ENCODE data around the gene SLC35B1. TPM values are rescaled to one million over a fixed set of nuclear protein-coding genes. Genes with fewer than 3 reads are reported as not detected.
A peak's percentile ranks its signal among the peaks of the same experiment; 100 is the strongest.

SLC35B1 gene
- total and polyA plus RNA-seq, 8 donors, result 16.5 to 62.5 (median 29.1) TPM

GRCh38 chr17:49747632-49748031 is 39.9 kb upstream of the SLC35B1 start:
- Histone ChIP-seq H3K27ac (no peak overlapping the region), H3K4me3 (no peak overlapping the region), H3K36me3 (no peaks in the 10 kb centered on the region), H3K4me1 (peaks cover 0 to 3% (median 0%) of the 10 kb centered on the region in 3 donors), H3K27me3 (no peaks in the 10 kb centered on the region), H3K9me3 (no peaks in the 10 kb centered on the region)
- FAIRE-seq (no peak), DNase-seq (no peak), ATAC-seq (no peak)
- no peak for TF ChIP-seq CTCF (IDR thresholded peaks at IDR 0.05)
- WGBS, 2 donors, result 88 to 90% methylated on average over 1 of the region's 1 CpG
- intact Hi-C loops (cut with DNase I), result no loop called here

GRCh38 chr17:49746791-49747490 is 39.2 kb upstream of the SLC35B1 start:
- H3K9me3 ChIP-seq, result no peaks in the 10 kb centered on the region
- FAIRE-seq (no peak), DNase-seq (no peak), ATAC-seq (peak in 2 of 4 donors; percentile 33 to 51)
- intact Hi-C loops (cut with DNase I), result no loop called here
- no peaks in the 10 kb centered on the region for H3K27me3 ChIP-seq
- H3K4me1 ChIP-seq, result peaks cover 0 to 5% (median 3%) of the 10 kb centered on the region in 3 donors
- no peak for TF ChIP-seq CTCF (IDR thresholded peaks at IDR 0.05)
- no peak overlapping the region for H3K4me3 ChIP-seq
- H3K36me3 ChIP-seq, result no peaks in the 10 kb centered on the region
- 83 to 86% methylated on average over 5 of the region's 5 CpGs for WGBS, 2 donors
- no peak overlapping the region for H3K27ac ChIP-seq

DNA sequence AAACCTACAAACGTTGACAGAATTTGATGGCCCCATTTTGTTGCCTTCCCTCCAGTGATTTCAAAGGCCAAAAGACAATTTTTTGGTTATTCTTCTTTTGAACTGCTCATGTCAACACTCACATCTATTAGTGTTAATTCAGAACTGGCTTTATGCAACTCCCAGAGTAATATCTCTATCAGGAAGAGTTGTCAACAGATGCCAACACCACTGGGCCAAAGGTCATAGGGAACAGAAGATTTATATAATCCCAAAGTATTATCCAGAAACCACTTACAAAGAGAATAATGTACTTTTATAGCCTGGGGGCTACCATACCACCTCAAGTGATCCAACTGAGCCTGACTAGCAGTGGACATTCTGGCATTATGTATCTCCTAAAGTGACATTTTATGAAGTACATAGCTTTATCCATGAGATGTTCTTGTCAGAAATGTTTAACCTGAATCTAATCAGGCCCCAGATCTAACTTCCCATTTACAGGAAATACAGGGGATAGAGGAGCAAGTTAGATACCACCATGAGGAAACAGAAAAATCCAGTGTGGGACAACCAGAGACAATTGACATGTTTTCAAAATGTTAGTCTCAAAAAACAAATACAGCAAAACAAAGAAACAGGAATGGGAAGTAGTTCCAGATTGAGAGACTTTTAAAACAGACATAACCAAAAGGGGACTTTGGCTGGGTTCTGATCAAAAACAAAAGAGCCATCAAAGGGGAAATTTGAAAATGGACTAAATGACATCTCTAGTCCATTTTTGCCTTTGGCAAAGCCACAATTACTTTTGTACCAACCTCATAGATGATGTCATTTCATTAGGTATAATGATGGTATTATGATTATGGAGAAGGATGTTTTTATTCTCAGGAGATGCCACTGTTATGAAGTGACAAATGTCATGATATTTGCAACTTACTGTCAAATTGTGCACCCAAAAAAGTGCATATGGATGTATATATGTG is 37.7 kb upstream of the SLC35B1 start:
- H3K4me1 ChIP-seq, result peaks cover 0 to 18% (median 15%) of the 10 kb centered on the region in 3 donors
- H3K4me3 ChIP-seq, result no peak overlapping the region
- FAIRE-seq (no peak), DNase-seq (no peak), ATAC-seq (no peak)
- H3K36me3 ChIP-seq, result no peaks in the 10 kb centered on the region
- H3K27ac ChIP-seq, result no peak overlapping the region
- no peak for TF ChIP-seq CTCF (IDR thresholded peaks at IDR 0.05)
- H3K9me3 ChIP-seq, result no peaks in the 10 kb centered on the region
- intact Hi-C loops (cut with DNase I), result no loop called here
- 66 to 67% methylated on average over 1 of the region's 1 CpG for WGBS, 2 donors
- H3K27me3 ChIP-seq, result no peaks in the 10 kb centered on the region

GRCh38 chr17:49742166-49742638 is 34.4 kb upstream of the SLC35B1 start:
- TF ChIP-seq CTCF (IDR thresholded peaks at IDR 0.05), result no peak
- no peak overlapping the region for H3K4me3 ChIP-seq
- intact Hi-C loops (cut with DNase I), result no loop called here
- no peaks in the 10 kb centered on the region for H3K9me3 ChIP-seq
- H3K27me3 ChIP-seq, result no peaks in the 10 kb centered on the region
- ATAC-seq, result no peak
- H3K27ac ChIP-seq, result no peak overlapping the region
- no peak for DNase-seq
- 84 to 86% methylated on average over 1 of the region's 1 CpG for WGBS, 2 donors
- no peak for FAIRE-seq
- peaks cover 0 to 33% (median 15%) of the 10 kb centered on the region in 3 donors for H3K4me1 ChIP-seq
- no peaks in the 10 kb centered on the region for H3K36me3 ChIP-seq

All from pancreas (tissue), 10 donors.